Lung (tissue), 12 donors: ENCODE data around the gene VRTN. TPM values are rescaled to one million over a fixed set of nuclear protein-coding genes. Genes with fewer than 3 reads are reported as not detected.
"Not testable (repeated sequence)": the region's sequence is repeated elsewhere in the genome, so short reads cannot be mapped to it uniquely, and the experiment has no call there.

Experiments used
- ATAC-seq: fragments of 200-7000 bp; cut with Tn5 transposase; one replicate; pipeline ENCODE4 v1.9.1; 2020; ENCODE audit warnings: moderate number of reproducible peaks; ENCODE audit not compliant: insufficient read depth, low FRiP score
- DNase-seq, 3 donors: peaks; one replicate each; pipeline ENCODE4 v3.0.0-alpha.2; 2013 to 2017
- H3K27ac ChIP-seq, 2 donors: one replicate each; pipeline ENCODE4 v1.5.1; 2013; ENCODE audit warnings: mild to moderate bottlenecking in 2 of 2, moderate library complexity in 2 of 2, control low read depth in 1 of 2, inconsistent platforms in 1 of 2, low read depth in 1 of 2, low read length in 1 of 2
- H3K27me3 ChIP-seq, 3 donors: one replicate each; pipeline ENCODE4 v1.5.1; 2013; ENCODE audit warnings: low read length in 2 of 3; ENCODE audit not compliant: control insufficient read depth in 3 of 3, insufficient read depth in 3 of 3
- H3K36me3 ChIP-seq, 4 donors: one replicate each; pipeline ENCODE4 v1.5.1; 2013; ENCODE audit warnings: low read length in 4 of 4, mild to moderate bottlenecking in 1 of 4, moderate library complexity in 1 of 4; ENCODE audit not compliant: control insufficient read depth in 4 of 4, insufficient read depth in 4 of 4
- H3K4me1 ChIP-seq, 5 donors: one replicate each; pipeline ENCODE4 v1.5.1; 2013; ENCODE audit warnings: low read length in 5 of 5, mild to moderate bottlenecking in 2 of 5, moderate library complexity in 1 of 5; ENCODE audit not compliant: control insufficient read depth in 5 of 5, insufficient read depth in 5 of 5
- H3K4me3 ChIP-seq: one replicate; pipeline ENCODE4 v1.5.1; 2013; ENCODE audit warnings: mild to moderate bottlenecking, control low read depth, moderate library complexity
- H3K9ac ChIP-seq, 2 donors: one replicate each; pipeline ENCODE4 v1.5.1; 2013; ENCODE audit warnings: low read length in 2 of 2, control low read depth in 1 of 2; ENCODE audit not compliant: insufficient read depth in 1 of 2
- H3K9me3 ChIP-seq, 4 donors: one replicate each; pipeline ENCODE4 v1.5.1; 2013; ENCODE audit warnings: low read length in 3 of 4, mild to moderate bottlenecking in 1 of 4, moderate library complexity in 1 of 4; ENCODE audit not compliant: control insufficient read depth in 4 of 4, insufficient read depth in 3 of 4
- WGBS, 2 donors: extraction: QIAGEN DNeasy Blood & Tissue Kit; methylation state at CpG; one replicate each; pipeline ENCODE4 v1.1.7; 2013; 5-methylcytosine and 5-hydroxymethylcytosine counted together
- polyA plus RNA-seq, 2 donors: library from polyadenylated mRNA; stranded (reverse); fragments of 200-250 nt; gene quantifications; one replicate each; pipeline ENCODE4 v1.2.1, GENCODE V29; 2013
- total RNA-seq, 2 donors: library from RNA; depleted of rRNA in 1 of 2; stranded (reverse); fragments of >200 nt in 1 of 2; gene quantifications; one replicate each; pipeline ENCODE4 v1.2.1, GENCODE V29; 2014 to 2021
- TF ChIP-seq, protein P1 (sequence below): IDR thresholded peaks from 2 replicates; pipeline ENCODE4 v1.5.1; 2012; ENCODE audit warnings: mild to moderate bottlenecking; ENCODE audit errors: control extremely low read depth, extremely low read depth
- donor health status: control.
- donor health status: control.
- donor health status: Bipolar disorder and iron deficiency.
- donor health status: healthy.
- donor health status: DM: yes; HTN: yes; CAD: no.

Gene VRTN
- total and polyA plus RNA-seq, 4 donors: 0.06 TPM; not detected in 3

GRCh38 chr14:74382231-74382630 lies 34.0 kb downstream of the VRTN start:
- ATAC-seq (no peak), DNase-seq (no peak)
- TF ChIP-seq, protein P1, sequence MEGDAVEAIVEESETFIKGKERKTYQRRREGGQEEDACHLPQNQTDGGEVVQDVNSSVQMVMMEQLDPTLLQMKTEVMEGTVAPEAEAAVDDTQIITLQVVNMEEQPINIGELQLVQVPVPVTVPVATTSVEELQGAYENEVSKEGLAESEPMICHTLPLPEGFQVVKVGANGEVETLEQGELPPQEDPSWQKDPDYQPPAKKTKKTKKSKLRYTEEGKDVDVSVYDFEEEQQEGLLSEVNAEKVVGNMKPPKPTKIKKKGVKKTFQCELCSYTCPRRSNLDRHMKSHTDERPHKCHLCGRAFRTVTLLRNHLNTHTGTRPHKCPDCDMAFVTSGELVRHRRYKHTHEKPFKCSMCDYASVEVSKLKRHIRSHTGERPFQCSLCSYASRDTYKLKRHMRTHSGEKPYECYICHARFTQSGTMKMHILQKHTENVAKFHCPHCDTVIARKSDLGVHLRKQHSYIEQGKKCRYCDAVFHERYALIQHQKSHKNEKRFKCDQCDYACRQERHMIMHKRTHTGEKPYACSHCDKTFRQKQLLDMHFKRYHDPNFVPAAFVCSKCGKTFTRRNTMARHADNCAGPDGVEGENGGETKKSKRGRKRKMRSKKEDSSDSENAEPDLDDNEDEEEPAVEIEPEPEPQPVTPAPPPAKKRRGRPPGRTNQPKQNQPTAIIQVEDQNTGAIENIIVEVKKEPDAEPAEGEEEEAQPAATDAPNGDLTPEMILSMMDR: no peak
- no peaks in the 10 kb centered on the region for H3K4me1 ChIP-seq
- H3K27me3 ChIP-seq: no peaks in the 10 kb centered on the region
- 91 to 96% methylated on average over 4 of the region's 4 CpGs for WGBS, 2 donors
- H3K9ac ChIP-seq: no peak overlapping the region
- no peaks in the 10 kb centered on the region for H3K36me3 ChIP-seq
- no peak overlapping the region for H3K4me3 ChIP-seq
- no peaks in the 10 kb centered on the region for H3K9me3 ChIP-seq
- H3K27ac ChIP-seq: no peak overlapping the region

- H3K27ac ChIP-seq: no peak overlapping the region
- no peak overlapping the region for H3K4me3 ChIP-seq
- ATAC-seq (no peak), DNase-seq (no peak)
- H3K9me3 ChIP-seq: no peaks in the 10 kb centered on the region
- no peaks in the 10 kb centered on the region for H3K27me3 ChIP-seq
- H3K9ac ChIP-seq: no peak overlapping the region
- 79 to 80% methylated on average over 7 of the region's 7 CpGs for WGBS, 2 donors
- TF ChIP-seq, protein P1: no peak
- H3K4me1 ChIP-seq: no peaks in the 10 kb centered on the region
- no peaks in the 10 kb centered on the region for H3K36me3 ChIP-seq
Observed at GRCh38 chr14:74389980-74390379, 41.7 kb downstream of the VRTN start.

DNA sequence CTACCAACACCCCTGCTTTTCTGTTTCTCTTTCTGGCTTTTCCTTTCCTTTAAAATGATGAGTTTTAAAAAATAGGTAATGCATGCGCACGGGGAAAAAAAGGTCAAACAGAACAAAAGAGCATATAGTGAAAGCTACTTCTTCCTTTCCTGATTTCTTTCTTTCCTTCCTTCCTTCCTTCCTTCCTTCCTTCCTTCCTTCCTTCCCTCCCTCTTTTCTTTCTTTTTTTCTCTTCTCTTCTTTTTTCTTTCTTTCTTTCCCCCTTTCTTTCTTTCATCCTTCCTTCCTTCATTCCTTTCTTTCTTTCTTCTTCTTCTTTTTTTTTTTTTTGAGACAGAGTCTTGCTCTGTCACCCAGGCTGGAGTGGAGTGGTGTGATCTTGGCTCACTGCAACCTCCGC lies 42.2 kb downstream of the VRTN start:
- not testable (repeated sequence) for H3K4me1 ChIP-seq, H3K9me3 ChIP-seq, H3K27me3 ChIP-seq, H3K9ac ChIP-seq, H3K36me3 ChIP-seq, H3K27ac ChIP-seq, H3K4me3 ChIP-seq, DNase-seq, ATAC-seq
- WGBS, 2 donors: 87 to 90% methylated on average over 3 of the region's 3 CpGs

DNA sequence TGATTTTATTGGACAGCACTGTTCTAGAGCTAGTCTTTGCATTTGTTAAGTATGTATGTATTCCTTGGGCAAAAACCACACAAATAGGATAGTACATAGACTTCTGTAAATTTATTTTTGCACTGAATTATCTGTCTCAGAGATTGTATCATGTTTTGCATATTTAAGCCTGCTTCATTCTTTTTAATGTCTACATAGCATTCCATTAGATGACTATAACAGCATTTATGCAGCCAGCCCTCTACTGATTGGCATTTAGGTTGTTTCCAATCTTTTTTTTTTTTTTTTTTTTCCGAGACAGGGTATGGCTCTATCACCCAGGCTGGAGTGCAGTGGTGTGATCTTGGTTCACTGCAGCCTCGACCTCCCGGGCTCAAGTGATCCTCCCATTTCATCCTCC lies 43.2 kb downstream of the VRTN start:
- Histone ChIP-seq H3K4me3 (no peak overlapping the region), H3K27me3 (peaks cover 0 to 7% (median 0%) of the 10 kb centered on the region in 3 donors), H3K36me3 (no peaks in the 10 kb centered on the region), H3K9me3 (no peaks in the 10 kb centered on the region), H3K4me1 (no peaks in the 10 kb centered on the region), H3K27ac (no peak overlapping the region), H3K9ac (no peak overlapping the region)
- ATAC-seq (no peak), DNase-seq (no peak)
- WGBS, 2 donors: 81 to 100% methylated on average over 3 of the region's 3 CpGs
- TF ChIP-seq, protein P1: no peak
